IMR-90 (cell line): ENCODE results near the gene BSPRY. TPM values are rescaled to one million over a fixed set of nuclear protein-coding genes. Genes with fewer than 3 reads are reported as not detected.

Source experiments
- ATAC-seq: fragments of 200-7000 bp; cut with Tn5 transposase; 2 replicates; pipeline ENCODE4 v1.9.1; 2020; ENCODE audit warnings: low read depth, mild to moderate bottlenecking, moderate library complexity
- BruUV-seq: library from RNA; stranded (reverse); fragments of 400-500 nt; replicated peaks from 2 replicates; lab custom pipeline; 2021; lab: Mats Ljungman, UMichigan
- CTCF ChIA-PET: fragments of 300-600 bp; formaldehyde crosslinking; extraction: SDS; loops from one replicate; lab custom pipeline; 2021; ENCODE audit warnings: antibody characterized with exemption; lab: Yijun Ruan, JAX
- POLR2A ChIA-PET: fragments of 300-600 bp; sonication (Branson Sonifier 250); formaldehyde crosslinking; loops from one replicate; lab custom pipeline; 2022; ENCODE audit warnings: antibody characterized with exemption; ENCODE audit not compliant: unreplicated experiment; lab: Charles Lee
- DNase-seq: peaks from one replicate; pipeline ENCODE4 v3.0.0; 2013
- H2AFZ ChIP-seq: replicated peaks from 2 replicates; pipeline ENCODE3; 2013; ENCODE audit warnings: low read length, mild to moderate bottlenecking; ENCODE audit not compliant: poor library complexity
- H2AK5ac ChIP-seq: 2 replicates; pipeline ENCODE4 v1.6.1; 2013; ENCODE audit warnings: low read depth, low read length, inconsistent platforms
- H2AK9ac ChIP-seq: replicated peaks from 2 replicates; pipeline ENCODE3; 2013; ENCODE audit warnings: mild to moderate bottlenecking, low read depth, low read length, moderate library complexity; ENCODE audit not compliant: poor library complexity
- H2BK120ac ChIP-seq: 2 replicates; pipeline ENCODE4 v1.6.1; 2013; ENCODE audit warnings: low read depth, low read length, inconsistent platforms
- H2BK15ac ChIP-seq: 3 replicates; pipeline ENCODE4 v1.6.1; 2013; ENCODE audit warnings: low read depth, low read length, inconsistent platforms
- H2BK20ac ChIP-seq: 2 replicates; pipeline ENCODE4 v1.6.1; 2013; ENCODE audit warnings: low read depth, mild to moderate bottlenecking, inconsistent platforms, low read length, moderate library complexity
- H2BK5ac ChIP-seq: 2 replicates; pipeline ENCODE4 v1.6.1; 2013; ENCODE audit warnings: mild to moderate bottlenecking, low read depth, low read length, inconsistent platforms; ENCODE audit not compliant: poor library complexity, severe bottlenecking
- H3K14ac ChIP-seq: replicated peaks from 2 replicates; pipeline ENCODE4 v1.6.1; 2013; ENCODE audit warnings: low read depth, low read length, inconsistent platforms
- H3K18ac ChIP-seq: 2 replicates; pipeline ENCODE4 v1.6.1; 2013; ENCODE audit warnings: low read depth, low read length, control low read depth
- H3K23ac ChIP-seq: 2 replicates; pipeline ENCODE4 v1.6.1; 2013; ENCODE audit warnings: low read depth, low read length, inconsistent platforms
- H3K27ac ChIP-seq: 2 replicates; pipeline ENCODE4 v1.5.1; 2013; ENCODE audit warnings: mild to moderate bottlenecking, control low read depth, low read length; ENCODE audit not compliant: insufficient read depth
- H3K27me3 ChIP-seq: 2 replicates; pipeline ENCODE4 v1.6.1; 2013; ENCODE audit warnings: low read length; ENCODE audit not compliant: control insufficient read depth, insufficient read depth
- H3K36me3 ChIP-seq: 2 replicates; pipeline ENCODE4 v1.6.1; 2013; ENCODE audit warnings: low read length, mixed read lengths; ENCODE audit not compliant: control insufficient read depth, insufficient read depth
- H3K4ac ChIP-seq: 2 replicates; pipeline ENCODE4 v1.6.1; 2013; ENCODE audit warnings: low read depth, low read length, inconsistent platforms
- H3K4me1 ChIP-seq: 2 replicates; pipeline ENCODE4 v1.6.1; 2013; ENCODE audit warnings: low read length, mixed read lengths; ENCODE audit not compliant: control insufficient read depth, insufficient read depth
- H3K4me2 ChIP-seq: 2 replicates; pipeline ENCODE4 v1.6.1; 2013; ENCODE audit warnings: low read depth, mild to moderate bottlenecking, control low read depth, low read length, moderate library complexity
- H3K4me3 ChIP-seq: 2 replicates; pipeline ENCODE4 v1.5.1; 2013; ENCODE audit warnings: low read depth, mild to moderate bottlenecking, control low read depth, low read length, moderate library complexity; ENCODE audit not compliant: insufficient read depth
- H3K56ac ChIP-seq: 2 replicates; pipeline ENCODE4 v1.6.1; 2013; ENCODE audit warnings: low read length, inconsistent platforms; ENCODE audit not compliant: insufficient read depth; ENCODE audit errors: extremely low read depth
- H3K79me1 ChIP-seq, 2 experiments: 2 replicates each; pipeline ENCODE4 v1.6.1; 2013; ENCODE audit warnings: low read length in 2 of 2, inconsistent platforms in 1 of 2, low read depth in 1 of 2
- H3K9ac ChIP-seq: 2 replicates; pipeline ENCODE4 v1.6.1; 2013; ENCODE audit warnings: low read depth, low read length, control low read depth
- H3K9me1 ChIP-seq: 2 replicates; pipeline ENCODE4 v1.6.1; 2013; ENCODE audit warnings: low read length, inconsistent platforms; ENCODE audit not compliant: insufficient read depth
- H3K9me3 ChIP-seq: 2 replicates; pipeline ENCODE4 v1.6.1; 2013; ENCODE audit warnings: low read length; ENCODE audit not compliant: control insufficient read depth, insufficient read depth
- H4K20me1 ChIP-seq: 2 replicates; pipeline ENCODE4 v1.6.1; 2013; ENCODE audit warnings: low read length, inconsistent platforms; ENCODE audit not compliant: insufficient read depth
- H4K5ac ChIP-seq: 2 replicates; pipeline ENCODE4 v1.6.1; 2013; ENCODE audit warnings: mild to moderate bottlenecking, low read depth, low read length, control low read depth
- H4K8ac ChIP-seq, 2 experiments: 2 replicates each; pipeline ENCODE4 v1.6.1; 2013; ENCODE audit warnings: low read depth in 2 of 2, low read length in 2 of 2, control low read depth in 1 of 2, inconsistent platforms in 1 of 2
- H4K91ac ChIP-seq: 2 replicates; pipeline ENCODE4 v1.6.1; 2013; ENCODE audit warnings: low read depth, low read length, inconsistent platforms; ENCODE audit not compliant: insufficient read depth
- BHLHE40 ChIP-seq: fragments of 150-350 bp; IDR thresholded peaks from 2 replicates; pipeline ENCODE4 v1.6.1; 2016; ENCODE audit warnings: mild to moderate bottlenecking, low read depth, low read length
- CEBPB ChIP-seq: IDR thresholded peaks from 2 replicates; pipeline ENCODE4 v1.6.1; 2012; ENCODE audit warnings: low read depth, low read length, improper control_type of control experiment
- CHD1 ChIP-seq: IDR thresholded peaks from 2 replicates; pipeline ENCODE4 v1.6.1; 2012; ENCODE audit warnings: low read depth, low read length, improper control_type of control experiment
- ELK1 ChIP-seq: fragments of 150-350 bp; IDR thresholded peaks from 2 replicates; pipeline ENCODE4 v1.6.1; 2016; ENCODE audit warnings: low read depth, mild to moderate bottlenecking, low read length, moderate library complexity, borderline replicate concordance
- FOS ChIP-seq: fragments of 150-350 bp; IDR thresholded peaks from 2 replicates; pipeline ENCODE4 v1.6.1; 2016; ENCODE audit warnings: low read depth, low read length
- MAFK ChIP-seq: IDR thresholded peaks from 2 replicates; pipeline ENCODE4 v1.6.1; 2012; ENCODE audit warnings: low read depth, low read length, improper control_type of control experiment
- MAZ ChIP-seq: IDR thresholded peaks from 2 replicates; pipeline ENCODE4 v1.6.1; 2012; ENCODE audit warnings: low read depth, mild to moderate bottlenecking, low read length, improper control_type of control experiment, moderate library complexity, borderline replicate concordance
- MXI1 ChIP-seq: IDR thresholded peaks from 2 replicates; pipeline ENCODE4 v1.6.1; 2012; ENCODE audit warnings: low read depth, mild to moderate bottlenecking, low read length, moderate library complexity, borderline replicate concordance
- NFE2L2 ChIP-seq: fragments of 150-350 bp; IDR thresholded peaks from 2 replicates; pipeline ENCODE4 v1.6.1; 2016; ENCODE audit warnings: low read depth, mild to moderate bottlenecking, low read length
- POLR2A ChIP-seq: IDR thresholded peaks from 2 replicates; pipeline ENCODE4 v1.6.1; 2012; ENCODE audit warnings: mild to moderate bottlenecking, low read depth, low read length
- RAD21 ChIP-seq: IDR thresholded peaks from 2 replicates; pipeline ENCODE4 v1.6.1; 2012; ENCODE audit warnings: low read length, improper control_type of control experiment
- RCOR1 ChIP-seq: IDR thresholded peaks from 2 replicates; pipeline ENCODE4 v1.6.1; 2012; ENCODE audit warnings: mild to moderate bottlenecking, low read length, improper control_type of control experiment; ENCODE audit not compliant: insufficient replicate concordance
- RFX5 ChIP-seq: IDR thresholded peaks from 2 replicates; pipeline ENCODE4 v1.8.0; 2012; ENCODE audit warnings: low read depth, mild to moderate bottlenecking, low read length, moderate library complexity
- SMC3 ChIP-seq: fragments of 150-350 bp; IDR thresholded peaks from 2 replicates; pipeline ENCODE4 v1.6.1; 2016; ENCODE audit warnings: low read depth, mild to moderate bottlenecking, antibody characterized with exemption, low read length, moderate library complexity
- USF2 ChIP-seq: fragments of 150-350 bp; IDR thresholded peaks from 2 replicates; pipeline ENCODE4 v1.6.1; 2017; ENCODE audit warnings: mild to moderate bottlenecking, antibody characterized with exemption, low read length, low read depth
- WGBS, 2 experiments: methylation state at CpG; one replicate each; pipeline versions ENCODE4 v1.1.5 to v1.1.7; 2013; ENCODE audit warnings: missing lambda C conversion rate in 2 of 2; ENCODE audit not compliant: insufficient read length in 1 of 2; ENCODE audit errors: extremely low coverage in 2 of 2; 5-methylcytosine and 5-hydroxymethylcytosine counted together
- dilution Hi-C: fragments of 300-500 bp; cut with HindIII; formaldehyde crosslinking; loops from one replicate; pipeline ENCODE4 v1.14.3; 2018; ENCODE audit warnings: low sequenced_read_pairs; ENCODE audit not compliant: unreplicated experiment
- in situ Hi-C: fragments of 300-500 bp; cut with MboI; formaldehyde crosslinking; loops from 3 replicates; pipeline ENCODE4 v1.14.3; 2019; ENCODE audit warnings: low sequenced_read_pairs, inconsistent platforms, mixed read lengths
- intact Hi-C: fragments of 100-400 bp; cut with micrococcal nuclease; formaldehyde crosslinking; loops from 2 replicates; pipeline ENCODE4 v1.10.0; 2022
- polyA plus RNA-seq, 3 experiments: library from polyadenylated mRNA; depleted of rRNA; stranded (reverse); fragments of >200 nt; gene quantifications; 2 replicates each; pipeline ENCODE4 v1.2.3, GENCODE V29; 2012; ENCODE audit warnings: low replicate concordance in 1 of 3
- total RNA-seq: library from RNA; depleted of rRNA; stranded (reverse); fragments of >200 nt; gene quantifications from 2 replicates; pipeline ENCODE4 v1.2.3, GENCODE V29; 2012
- TF ChIP-seq, protein P1 (sequence below): conservative IDR thresholded peaks from 2 replicates; pipeline ENCODE4 v1.5.1; 2012; ENCODE audit warnings: mild to moderate bottlenecking, low read depth, low read length, improper control_type of control experiment

BSPRY gene
- total and polyA plus RNA-seq, 2 of the 4 experiments (the other 2 are of a cell fraction), result not detected

DNA sequence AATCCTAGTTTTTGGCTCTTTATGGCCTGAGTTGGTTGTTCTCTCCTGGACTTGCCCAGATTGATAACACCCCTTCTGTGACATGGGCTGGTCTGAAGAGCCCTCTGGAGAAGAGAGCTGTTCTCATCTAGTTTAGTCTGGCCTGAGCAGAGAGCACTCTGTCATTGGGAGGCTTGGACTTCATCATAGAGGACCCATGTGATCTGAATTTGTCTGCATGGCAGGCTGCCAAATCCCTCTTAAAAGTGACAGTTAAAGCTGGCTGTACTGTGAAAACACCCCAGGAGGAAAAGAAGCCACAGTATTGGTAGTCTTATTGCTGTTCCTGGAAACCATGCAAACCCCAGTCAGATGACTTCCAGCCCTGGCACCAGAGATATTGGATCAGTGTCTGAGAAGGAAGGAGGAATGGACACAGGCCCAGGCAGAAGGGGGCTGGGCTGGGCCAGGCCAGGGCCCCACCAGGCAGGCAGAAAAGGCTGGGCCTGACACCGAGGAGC is 5.6 kb upstream of the BSPRY start:
- Histone ChIP-seq H3K27me3 (peaks cover 17% of the 10 kb centered on the region), H3K4me2 (no peak overlapping the region), H3K9ac (no peak overlapping the region), H3K36me3 (no peaks in the 10 kb centered on the region), H3K9me3 (no peaks in the 10 kb centered on the region), H2AFZ (no peak overlapping the region), H3K27ac (no peak overlapping the region), H2AK9ac (peak overlapping the region; percentile 61), H2BK20ac (no peak overlapping the region), H4K5ac (no peak overlapping the region), H2BK5ac (no peak overlapping the region), H4K8ac (no peak overlapping the region), H3K79me1 (peaks cover 0 to 4% of the 10 kb centered on the region in 2 experiments; a peak in 1 of 4 replicates), H2BK15ac (no peak overlapping the region), H3K4ac (no peak overlapping the region), H4K91ac (no peak overlapping the region), H3K4me3 (no peak overlapping the region), H3K56ac (no peak overlapping the region), H4K20me1 (no peaks in the 10 kb centered on the region), H3K23ac (no peak overlapping the region), H3K9me1 (peaks cover 10% of the 10 kb centered on the region), H2AK5ac (no peak overlapping the region), H3K14ac (no peak overlapping the region), H3K4me1 (no peaks in the 10 kb centered on the region), H2BK120ac (no peak overlapping the region), H3K18ac (no peak overlapping the region)
- ATAC-seq (no peak), DNase-seq (no peak)
- TF ChIP-seq ELK1 (no peak), CEBPB (no peak), CHD1 (no peak), USF2 (no peak), RFX5 (no peak), MAZ (no peak), BHLHE40 (no peak), RCOR1 (no peak), SMC3 (no peak), MAFK (no peak), POLR2A (no peak), NFE2L2 (no peak), MXI1 (no peak), FOS (no peak), RAD21 (no peak)
- TF ChIP-seq, protein P1, sequence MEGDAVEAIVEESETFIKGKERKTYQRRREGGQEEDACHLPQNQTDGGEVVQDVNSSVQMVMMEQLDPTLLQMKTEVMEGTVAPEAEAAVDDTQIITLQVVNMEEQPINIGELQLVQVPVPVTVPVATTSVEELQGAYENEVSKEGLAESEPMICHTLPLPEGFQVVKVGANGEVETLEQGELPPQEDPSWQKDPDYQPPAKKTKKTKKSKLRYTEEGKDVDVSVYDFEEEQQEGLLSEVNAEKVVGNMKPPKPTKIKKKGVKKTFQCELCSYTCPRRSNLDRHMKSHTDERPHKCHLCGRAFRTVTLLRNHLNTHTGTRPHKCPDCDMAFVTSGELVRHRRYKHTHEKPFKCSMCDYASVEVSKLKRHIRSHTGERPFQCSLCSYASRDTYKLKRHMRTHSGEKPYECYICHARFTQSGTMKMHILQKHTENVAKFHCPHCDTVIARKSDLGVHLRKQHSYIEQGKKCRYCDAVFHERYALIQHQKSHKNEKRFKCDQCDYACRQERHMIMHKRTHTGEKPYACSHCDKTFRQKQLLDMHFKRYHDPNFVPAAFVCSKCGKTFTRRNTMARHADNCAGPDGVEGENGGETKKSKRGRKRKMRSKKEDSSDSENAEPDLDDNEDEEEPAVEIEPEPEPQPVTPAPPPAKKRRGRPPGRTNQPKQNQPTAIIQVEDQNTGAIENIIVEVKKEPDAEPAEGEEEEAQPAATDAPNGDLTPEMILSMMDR, result no peak
- no CpG with 5 or more reads among the region's 1 CpG for WGBS, 2 experiments
- BruUV-seq, result no TSS peak
- ChIA-PET CTCF (no interaction called here), POLR2A (no interaction called here)
- dilution Hi-C loops, result no loop called here
- intact Hi-C loops, result no loop called here
- in situ Hi-C loops, result no loop called here
